ENCODE measurements around the gene RPL36AL.

DNA sequence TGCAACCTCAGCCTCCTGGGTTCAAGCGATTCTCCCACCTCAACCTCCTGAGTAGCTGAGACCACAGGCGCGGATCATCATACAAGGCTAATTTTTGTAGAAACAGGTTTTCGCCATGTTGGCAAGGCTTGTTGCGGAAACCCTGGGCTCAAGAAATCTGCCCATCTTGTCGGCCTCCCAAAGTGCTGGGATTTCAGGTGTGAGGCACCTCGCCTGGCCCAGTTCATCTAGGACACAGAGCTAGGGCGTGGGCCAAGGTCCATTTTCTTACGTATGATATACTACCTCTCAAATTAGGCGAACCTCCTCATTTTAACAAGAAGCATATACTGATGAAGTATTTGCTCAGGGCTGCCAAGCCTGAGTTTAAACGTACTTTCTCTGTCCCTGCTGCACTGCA lies 36.4 kb downstream of the RPL36AL start:
- TF ChIP-seq SUZ12 (IDR thresholded peaks at IDR 0.05; ENCODE audit: extremely low read depth, insufficient read depth, insufficient read length), result no peak
- TF ChIP-seq YY1 (IDR thresholded peaks at IDR 0.05; ENCODE audit: insufficient read depth, insufficient read length), result no peak
